Measurements from ENCODE around the gene BMP7.

The BMP7 gene

DNA sequence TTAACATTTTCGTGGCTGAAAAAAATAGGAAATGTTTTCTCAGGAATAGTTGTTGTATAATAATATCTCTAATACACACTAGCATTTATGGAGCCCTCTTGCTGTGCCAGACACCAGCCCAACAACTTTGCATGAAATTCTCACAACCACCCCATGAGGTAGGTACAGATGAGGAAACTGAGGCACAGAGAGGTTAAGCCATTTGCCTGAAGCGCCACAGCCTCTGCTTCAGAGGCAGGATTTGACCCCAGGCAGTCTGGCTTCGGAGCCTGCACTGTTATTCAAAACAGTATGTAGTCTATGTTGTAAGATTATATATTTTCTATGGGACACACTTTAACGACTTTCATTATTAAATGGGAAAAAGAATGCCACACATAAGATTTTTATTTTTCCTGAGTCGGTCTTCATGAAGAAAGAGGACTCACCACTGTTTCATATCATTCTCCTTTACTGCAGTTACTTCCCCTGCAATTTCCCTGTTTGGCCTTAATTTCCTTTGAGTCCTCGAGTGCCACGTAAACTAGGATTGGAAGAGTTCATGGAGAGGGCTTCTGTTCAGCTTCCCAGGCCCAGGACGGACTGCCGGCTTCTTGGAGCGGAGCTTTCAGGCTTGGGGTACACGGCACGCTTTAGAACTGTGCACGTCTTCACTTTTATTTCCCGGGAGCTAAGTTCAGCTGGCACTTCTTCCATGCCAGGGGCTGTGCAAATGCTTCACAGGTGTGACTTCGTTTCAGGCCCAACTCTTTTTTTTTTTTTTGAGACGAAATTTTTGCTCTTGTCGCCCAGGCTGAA is 128.0 kb downstream of the BMP7 start:
- DNase-seq (ENCODE audit: insufficient read length, low spot score) (no peak), FAIRE-seq (no peak)
- TF ChIP-seq, protein P1, sequence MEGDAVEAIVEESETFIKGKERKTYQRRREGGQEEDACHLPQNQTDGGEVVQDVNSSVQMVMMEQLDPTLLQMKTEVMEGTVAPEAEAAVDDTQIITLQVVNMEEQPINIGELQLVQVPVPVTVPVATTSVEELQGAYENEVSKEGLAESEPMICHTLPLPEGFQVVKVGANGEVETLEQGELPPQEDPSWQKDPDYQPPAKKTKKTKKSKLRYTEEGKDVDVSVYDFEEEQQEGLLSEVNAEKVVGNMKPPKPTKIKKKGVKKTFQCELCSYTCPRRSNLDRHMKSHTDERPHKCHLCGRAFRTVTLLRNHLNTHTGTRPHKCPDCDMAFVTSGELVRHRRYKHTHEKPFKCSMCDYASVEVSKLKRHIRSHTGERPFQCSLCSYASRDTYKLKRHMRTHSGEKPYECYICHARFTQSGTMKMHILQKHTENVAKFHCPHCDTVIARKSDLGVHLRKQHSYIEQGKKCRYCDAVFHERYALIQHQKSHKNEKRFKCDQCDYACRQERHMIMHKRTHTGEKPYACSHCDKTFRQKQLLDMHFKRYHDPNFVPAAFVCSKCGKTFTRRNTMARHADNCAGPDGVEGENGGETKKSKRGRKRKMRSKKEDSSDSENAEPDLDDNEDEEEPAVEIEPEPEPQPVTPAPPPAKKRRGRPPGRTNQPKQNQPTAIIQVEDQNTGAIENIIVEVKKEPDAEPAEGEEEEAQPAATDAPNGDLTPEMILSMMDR (IDR thresholded peaks at IDR 0.05; ENCODE audit: insufficient read depth, missing control alignments), result no peak

DNA sequence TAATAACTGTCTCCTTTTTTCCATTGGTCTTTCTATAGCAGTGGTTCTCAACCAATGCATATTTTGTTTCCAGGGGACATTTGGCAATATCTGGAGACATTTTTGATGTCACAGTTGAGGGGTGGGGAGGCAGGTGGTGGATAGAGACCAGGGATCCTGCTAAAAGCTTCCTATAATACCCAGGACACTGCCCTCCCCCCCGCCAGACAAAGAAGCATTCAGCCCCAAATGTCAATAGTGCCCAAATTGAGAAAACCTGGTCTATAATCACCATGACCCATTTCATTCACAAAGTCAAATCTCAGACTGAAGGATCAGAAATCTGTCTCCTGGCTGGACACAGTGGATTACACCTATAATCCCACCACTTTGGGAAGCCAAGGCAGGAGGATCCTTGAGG is 128.8 kb downstream of the BMP7 start:
- TF ChIP-seq, protein P1 (IDR thresholded peaks at IDR 0.05; ENCODE audit: insufficient read depth, missing control alignments), result no peak
- DNase-seq (ENCODE audit: insufficient read length, low spot score) (no peak), FAIRE-seq (no peak)

DNA sequence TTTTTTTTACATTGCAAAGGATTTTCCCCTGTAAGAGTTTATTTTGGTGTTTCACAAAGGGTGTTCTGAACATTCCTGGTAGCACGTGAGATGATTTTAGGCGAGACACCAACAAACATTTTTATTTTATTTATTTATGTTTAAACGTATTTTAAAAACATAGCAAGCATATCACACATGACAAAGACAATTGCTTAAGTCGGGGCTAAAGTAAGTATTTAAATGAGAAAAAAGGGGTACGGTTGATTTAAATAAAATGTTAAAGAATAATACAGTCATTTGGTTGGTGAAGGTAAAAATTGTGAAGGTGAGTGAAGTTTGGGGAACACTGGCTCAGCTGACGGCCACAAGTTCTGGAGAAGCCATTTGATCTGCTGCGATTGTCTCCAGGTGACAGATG is 129.7 kb downstream of the BMP7 start:
- no peak for FAIRE-seq
- no peak for DNase-seq (ENCODE audit: insufficient read length, low spot score)
- TF ChIP-seq, protein P1 (IDR thresholded peaks at IDR 0.05; ENCODE audit: insufficient read depth, missing control alignments), result no peak

DNA sequence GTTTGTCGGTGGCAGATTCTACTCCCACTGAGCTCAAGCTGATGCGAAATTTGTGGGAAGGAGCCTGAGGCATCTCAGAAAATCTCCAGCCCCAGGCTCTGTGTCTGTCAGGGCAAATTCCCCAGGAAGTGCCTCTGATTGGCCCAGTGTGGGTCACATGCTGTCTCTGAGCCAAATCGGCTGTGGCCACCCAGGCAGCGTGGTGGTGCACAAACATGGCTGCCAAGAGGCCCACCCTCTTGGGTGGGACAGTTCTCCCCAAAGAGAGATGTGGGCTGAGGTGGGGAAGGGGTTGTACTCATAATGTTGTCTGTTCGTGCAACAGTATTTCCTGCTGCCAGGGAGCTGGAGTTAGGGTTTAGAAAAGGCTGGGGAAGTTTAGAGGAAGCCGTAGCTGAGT is 130.6 kb downstream of the BMP7 start:
- FAIRE-seq (no peak), DNase-seq (ENCODE audit: insufficient read length, low spot score) (no peak)
- TF ChIP-seq, protein P1 (IDR thresholded peaks at IDR 0.05; ENCODE audit: insufficient read depth, missing control alignments), result no peak

DNA sequence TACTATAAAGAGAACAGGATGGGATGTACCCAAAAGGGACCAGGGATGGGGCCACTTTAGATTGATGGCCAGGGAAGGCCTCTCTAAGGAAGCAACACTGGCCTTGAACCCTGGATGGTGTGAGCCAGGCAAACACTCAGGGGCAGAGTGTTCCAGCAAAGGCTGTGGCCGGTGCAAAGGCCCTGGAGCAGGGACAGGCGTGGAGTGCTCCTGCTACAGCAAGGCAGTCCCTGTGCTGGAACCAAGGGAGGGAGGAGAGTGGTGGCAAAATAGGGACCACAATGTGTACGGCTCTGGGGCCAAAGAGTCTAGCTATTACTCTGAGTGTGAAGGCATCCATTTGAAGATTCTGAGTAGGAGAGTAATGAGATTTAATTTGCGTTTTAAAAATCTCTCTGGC is 131.6 kb downstream of the BMP7 start:
- TF ChIP-seq, protein P1 (IDR thresholded peaks at IDR 0.05; ENCODE audit: insufficient read depth, missing control alignments), result no peak
- no peak for FAIRE-seq
- no peak for DNase-seq (ENCODE audit: insufficient read length, low spot score)

DNA sequence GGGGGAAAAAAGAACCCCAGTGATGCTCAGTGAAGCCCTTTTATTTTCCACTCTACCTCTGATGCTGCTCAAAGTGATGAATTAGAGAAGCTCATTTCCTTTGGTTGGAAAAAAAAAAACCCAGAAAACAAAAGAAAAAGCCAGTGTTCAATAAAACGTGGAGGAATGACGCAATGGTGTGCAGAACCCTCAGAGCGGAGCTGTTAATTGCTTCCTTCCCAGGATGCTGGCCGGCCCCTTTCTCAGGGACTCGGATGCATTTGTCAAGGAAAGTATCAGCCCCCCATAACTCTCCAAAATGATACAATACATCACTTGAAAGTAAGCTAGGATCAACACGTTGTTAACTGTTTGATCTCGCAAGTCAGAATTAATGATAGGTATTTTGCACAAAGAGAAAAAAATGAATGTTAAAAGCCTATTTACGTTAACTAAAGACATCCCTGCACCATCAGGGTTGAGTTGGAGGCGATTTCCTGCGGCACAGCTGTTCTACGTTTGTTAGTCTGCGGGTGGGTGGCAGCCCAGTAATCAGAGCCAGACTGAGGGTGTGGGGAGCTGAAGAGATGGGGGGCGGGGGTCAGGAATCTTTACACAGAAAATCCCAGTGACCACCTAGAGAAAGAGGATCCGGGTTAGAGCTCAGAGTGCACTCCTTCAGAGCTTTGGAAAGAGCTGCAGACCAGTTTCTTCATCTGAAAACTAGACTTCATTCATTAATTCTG is 132.4 kb downstream of the BMP7 start:
- TF ChIP-seq, protein P1 (IDR thresholded peaks at IDR 0.05; ENCODE audit: insufficient read depth, missing control alignments), result no peak
- no peak for FAIRE-seq

More for the DNA sequence above, 132.4 kb downstream of the BMP7 start:
- DNase-seq (ENCODE audit: insufficient read length, low spot score), result no peak

All from D721Med (cell line).